GM12801 (cell line): ENCODE data around the gene FOXP1.

Source experiments
- TF ChIP-seq, protein P1 (sequence below): IDR thresholded peaks from one replicate; pipeline ENCODE4 v1.5.1; 2011; ENCODE audit warnings: control low read depth; ENCODE audit not compliant: insufficient read length; ENCODE audit errors: extremely low read depth

The FOXP1 gene

GRCh38 chr3:71210257-71211007, 373.1 kb downstream of the FOXP1 start:
- TF ChIP-seq, protein P1, sequence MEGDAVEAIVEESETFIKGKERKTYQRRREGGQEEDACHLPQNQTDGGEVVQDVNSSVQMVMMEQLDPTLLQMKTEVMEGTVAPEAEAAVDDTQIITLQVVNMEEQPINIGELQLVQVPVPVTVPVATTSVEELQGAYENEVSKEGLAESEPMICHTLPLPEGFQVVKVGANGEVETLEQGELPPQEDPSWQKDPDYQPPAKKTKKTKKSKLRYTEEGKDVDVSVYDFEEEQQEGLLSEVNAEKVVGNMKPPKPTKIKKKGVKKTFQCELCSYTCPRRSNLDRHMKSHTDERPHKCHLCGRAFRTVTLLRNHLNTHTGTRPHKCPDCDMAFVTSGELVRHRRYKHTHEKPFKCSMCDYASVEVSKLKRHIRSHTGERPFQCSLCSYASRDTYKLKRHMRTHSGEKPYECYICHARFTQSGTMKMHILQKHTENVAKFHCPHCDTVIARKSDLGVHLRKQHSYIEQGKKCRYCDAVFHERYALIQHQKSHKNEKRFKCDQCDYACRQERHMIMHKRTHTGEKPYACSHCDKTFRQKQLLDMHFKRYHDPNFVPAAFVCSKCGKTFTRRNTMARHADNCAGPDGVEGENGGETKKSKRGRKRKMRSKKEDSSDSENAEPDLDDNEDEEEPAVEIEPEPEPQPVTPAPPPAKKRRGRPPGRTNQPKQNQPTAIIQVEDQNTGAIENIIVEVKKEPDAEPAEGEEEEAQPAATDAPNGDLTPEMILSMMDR = no peak

GRCh38 chr3:71208211-71209095, 375.1 kb downstream of the FOXP1 start:
- TF ChIP-seq, protein P1 = no peak

- TF ChIP-seq, protein P1 = no peak
These were observed 375.9 kb downstream of the FOXP1 start for GRCh38 chr3:71207632-71208031.

GRCh38 chr3:71206305-71207165, 377.0 kb downstream of the FOXP1 start:
- TF ChIP-seq, protein P1 = no peak

DNA sequence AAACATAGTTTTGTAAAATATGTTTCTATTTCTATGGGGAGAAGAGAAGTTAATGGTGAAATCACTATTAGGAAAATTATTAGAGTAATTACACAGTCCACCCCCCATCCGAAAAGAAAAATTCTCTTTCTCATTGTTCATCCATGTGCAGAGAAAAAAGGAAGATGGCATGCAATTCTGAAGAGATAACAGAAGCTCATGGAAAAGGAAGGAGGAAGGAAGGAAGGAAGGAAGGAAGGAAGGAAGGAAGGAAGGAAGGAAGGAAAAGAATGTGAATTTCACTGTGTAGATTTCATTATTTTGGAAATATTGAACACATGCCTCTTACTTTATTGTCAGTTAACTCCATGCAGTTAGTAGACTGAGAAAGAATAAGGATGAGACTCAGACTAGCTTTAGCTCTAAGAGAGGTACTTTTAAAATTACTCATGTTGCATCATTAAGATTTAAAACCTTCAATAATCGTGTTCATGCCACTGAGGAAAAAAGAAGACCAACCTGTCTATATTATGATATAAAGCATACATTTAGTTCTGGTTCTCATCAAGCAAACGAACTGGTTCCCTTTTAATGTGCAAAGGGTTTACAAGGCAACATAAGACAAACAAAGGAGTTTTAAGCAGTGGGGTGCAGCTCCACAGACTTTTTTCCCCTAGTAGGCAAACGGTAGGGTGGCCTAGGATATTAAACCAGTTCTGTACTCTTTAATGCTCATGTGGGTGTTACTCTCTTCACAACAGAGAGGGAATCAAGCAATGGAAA, 379.6 kb downstream of the FOXP1 start:
- TF ChIP-seq, protein P1 = no peak

GRCh38 chr3:71202848-71203533, 380.5 kb downstream of the FOXP1 start:
- TF ChIP-seq, protein P1 = no peak
